ENCODE data around the gene COL11A2.

Gene COL11A2

GRCh38 chr6:33191383-33192104 is 723 bp downstream of the COL11A2 start:
- FAIRE-seq, result no peak

- no peak for FAIRE-seq
Observed at GRCh38 chr6:33190504-33191107, 1.7 kb downstream of the COL11A2 start.

- FAIRE-seq, result no peak
Observed at GRCh38 chr6:33189625-33190448, 2.4 kb downstream of the COL11A2 start.

- no peak for FAIRE-seq
Observed at GRCh38 chr6:33189164-33189563, 3.1 kb downstream of the COL11A2 start.

- FAIRE-seq, result no peak
Observed at GRCh38 chr6:33187809-33188208, 4.5 kb downstream of the COL11A2 start.

- no peak for FAIRE-seq
Observed at GRCh38 chr6:33185654-33186187, 6.5 kb downstream of the COL11A2 start.

GRCh38 chr6:33185190-33185589 is 7.1 kb downstream of the COL11A2 start:
- no peak for FAIRE-seq

GRCh38 chr6:33183071-33183683 is 9.1 kb downstream of the COL11A2 start:
- no peak for FAIRE-seq

GRCh38 chr6:33181141-33181540 is 11.1 kb downstream of the COL11A2 start:
- no peak for FAIRE-seq

- no peak for FAIRE-seq
Observed at GRCh38 chr6:33178755-33179475, 13.4 kb downstream of the COL11A2 start.

- no peak for FAIRE-seq
Observed at GRCh38 chr6:33177552-33178446, 14.5 kb downstream of the COL11A2 start.

- FAIRE-seq, result no peak
Observed at GRCh38 chr6:33176906-33177305, 15.4 kb downstream of the COL11A2 start.

GRCh38 chr6:33175436-33176069 is 16.7 kb downstream of the COL11A2 start:
- no peak for FAIRE-seq

GRCh38 chr6:33174784-33175183 is 17.5 kb downstream of the COL11A2 start:
- FAIRE-seq, result no peak

GRCh38 chr6:33173535-33174180 is 18.6 kb downstream of the COL11A2 start:
- no peak for FAIRE-seq

- FAIRE-seq, result no peak
Observed at GRCh38 chr6:33172688-33173534, 19.4 kb downstream of the COL11A2 start.

GRCh38 chr6:33171880-33172687 is 20.2 kb downstream of the COL11A2 start:
- no peak for FAIRE-seq

Measured in G401.6 (cell line).